ENCODE data around the gene FAM217B. TPM values are rescaled to one million over a fixed set of nuclear protein-coding genes. Genes with fewer than 3 reads are reported as not detected.

FAM217B gene, protein sequence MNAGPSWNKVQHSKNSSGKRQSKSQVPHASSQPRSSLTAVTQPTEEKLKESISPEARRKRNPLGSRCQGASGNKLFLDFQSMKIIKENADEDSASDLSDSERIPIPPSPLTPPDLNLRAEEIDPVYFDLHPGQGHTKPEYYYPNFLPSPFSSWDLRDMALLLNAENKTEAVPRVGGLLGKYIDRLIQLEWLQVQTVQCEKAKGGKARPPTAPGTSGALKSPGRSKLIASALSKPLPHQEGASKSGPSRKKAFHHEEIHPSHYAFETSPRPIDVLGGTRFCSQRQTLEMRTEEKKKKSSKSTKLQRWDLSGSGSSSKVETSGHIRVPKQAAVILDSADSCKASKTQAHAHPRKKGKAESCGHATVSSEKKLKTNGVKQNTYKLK
- total RNA-seq: 3.2 TPM in 2 replicates

DNA sequence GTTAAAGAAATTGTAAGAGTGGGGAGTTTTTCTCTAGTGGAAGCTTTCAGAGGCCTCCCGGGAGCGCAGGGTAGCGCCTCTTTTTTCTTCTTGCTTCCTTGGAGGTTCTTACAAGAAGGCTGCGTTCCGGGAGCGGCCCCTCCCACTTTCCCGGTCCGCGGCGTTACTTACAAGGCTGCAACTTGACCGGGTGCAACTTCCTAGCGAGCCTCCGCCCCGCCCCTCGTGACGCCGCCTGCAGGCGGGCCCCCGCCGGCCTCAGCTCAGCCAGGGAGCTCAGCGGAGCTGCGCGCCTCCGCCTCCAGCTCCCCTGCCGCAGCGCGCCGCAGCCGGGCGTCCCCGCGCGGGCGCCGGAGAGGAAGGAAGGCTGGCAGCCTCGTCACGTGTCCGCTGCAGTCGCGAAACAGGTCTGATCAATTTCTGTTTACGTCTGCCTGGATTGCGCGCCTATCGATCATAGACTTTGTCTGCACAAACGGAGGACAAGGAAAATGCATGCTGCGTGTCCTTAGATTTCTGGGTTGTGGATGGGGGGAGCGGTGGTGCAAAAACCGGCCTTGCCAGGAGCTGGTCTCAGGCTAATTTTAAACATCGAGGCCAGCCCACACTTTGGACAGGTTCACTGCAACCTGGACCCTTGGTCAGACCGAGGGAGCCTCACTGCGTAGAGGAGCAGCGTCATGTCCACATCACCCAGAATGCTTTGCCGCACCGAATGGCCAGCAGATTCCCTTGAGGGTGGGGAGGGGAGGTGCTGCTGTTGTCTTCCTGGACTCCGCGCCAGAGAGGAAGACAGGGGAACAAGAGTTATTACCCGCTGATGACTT is at the start of gene FAM217B, which contains the start of gene PPP1R3D:
Gene FAM217B (plus strand): TSS at position 261 of the 827 bp plus-strand sequence. CDS start 3,555 bp downstream, outside the sequence.
Gene PPP1R3D (minus strand): TSS at position 177 of the 827 bp plus-strand sequence. CDS start 374 bp downstream, outside the sequence.
- DNase-seq (ENCODE audit: low read depth, low spot score): peak; percentile 88

DNA sequence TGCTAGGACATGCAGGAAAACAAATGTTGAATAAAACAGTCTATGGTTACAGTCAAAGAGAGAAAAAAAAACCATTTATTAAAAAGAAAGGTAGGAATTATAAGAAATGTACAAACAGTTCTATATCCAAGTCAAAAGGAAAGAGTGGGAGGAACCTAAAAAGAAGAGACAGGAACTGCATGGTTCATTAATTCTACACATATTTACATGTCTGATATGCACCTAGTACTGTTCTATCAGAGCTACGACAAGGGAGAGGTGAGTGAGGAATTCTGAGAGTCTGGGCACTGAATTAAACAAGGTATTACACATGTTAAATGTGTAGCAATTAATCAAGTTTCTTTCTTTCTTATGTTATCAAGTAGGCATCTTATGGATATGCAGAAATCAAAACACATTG is 48.6 kb upstream of the FAM217B start:
- DNase-seq (ENCODE audit: low read depth, low spot score): no peak

DNA sequence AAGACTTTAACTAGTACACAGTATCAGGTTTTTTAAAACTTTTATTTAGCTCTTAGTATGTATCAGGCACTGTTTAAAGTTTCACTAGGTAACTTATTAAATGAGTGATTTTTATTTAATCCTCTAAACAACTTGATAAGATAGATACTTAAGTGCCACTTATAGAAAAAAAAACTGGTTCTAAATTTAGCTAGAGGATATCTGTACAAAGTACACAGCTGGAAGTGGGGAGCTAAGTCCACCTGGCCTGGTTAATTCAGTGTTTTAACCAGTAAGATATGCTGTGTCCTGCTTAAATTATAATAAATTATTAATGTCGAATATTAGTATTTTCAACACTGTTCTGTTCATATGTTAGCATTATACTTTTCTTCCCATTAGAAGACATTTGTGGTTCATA is 44.3 kb upstream of the FAM217B start:
- DNase-seq (ENCODE audit: low read depth, low spot score): no peak

DNA sequence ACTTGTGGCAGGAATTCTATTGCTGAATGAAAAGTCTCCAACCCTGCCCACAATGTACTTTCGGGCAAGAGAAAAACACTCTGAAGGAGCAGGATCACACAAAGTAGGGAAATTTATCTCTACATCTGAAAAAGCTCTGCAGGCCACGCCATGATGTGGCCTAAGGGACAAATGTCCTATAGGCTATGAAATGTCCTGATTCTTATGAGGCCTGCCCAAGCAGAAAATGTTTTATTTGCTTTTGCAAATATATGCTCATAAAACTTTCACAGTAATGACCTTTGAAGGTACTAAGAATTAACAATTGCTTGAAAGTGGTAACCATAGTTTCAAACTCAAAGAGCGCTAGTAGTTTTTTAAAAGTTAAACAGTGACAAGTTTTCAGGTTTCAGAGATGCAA is 37.7 kb upstream of the FAM217B start:
- DNase-seq (ENCODE audit: low read depth, low spot score): no peak

DNA sequence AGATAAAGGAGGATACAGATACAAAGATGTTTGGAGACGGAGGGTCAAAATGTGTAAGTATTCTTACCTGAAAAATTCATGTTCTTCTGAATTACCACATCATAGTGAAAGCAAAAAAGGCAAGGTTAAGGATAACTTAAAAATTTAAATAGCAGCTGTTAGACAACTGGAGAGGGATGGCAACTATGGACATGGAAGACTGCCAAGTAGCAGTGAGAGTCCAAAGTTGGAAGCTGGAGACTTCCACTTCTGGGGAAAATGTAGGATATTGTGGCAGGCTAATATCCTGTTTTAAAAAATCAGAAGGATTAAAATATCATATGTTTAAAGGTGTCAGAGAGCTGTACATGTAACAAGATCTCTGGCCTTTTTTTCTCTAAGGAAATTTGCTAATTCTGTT is 36.6 kb upstream of the FAM217B start:
- DNase-seq (ENCODE audit: low read depth, low spot score): no peak

DNA sequence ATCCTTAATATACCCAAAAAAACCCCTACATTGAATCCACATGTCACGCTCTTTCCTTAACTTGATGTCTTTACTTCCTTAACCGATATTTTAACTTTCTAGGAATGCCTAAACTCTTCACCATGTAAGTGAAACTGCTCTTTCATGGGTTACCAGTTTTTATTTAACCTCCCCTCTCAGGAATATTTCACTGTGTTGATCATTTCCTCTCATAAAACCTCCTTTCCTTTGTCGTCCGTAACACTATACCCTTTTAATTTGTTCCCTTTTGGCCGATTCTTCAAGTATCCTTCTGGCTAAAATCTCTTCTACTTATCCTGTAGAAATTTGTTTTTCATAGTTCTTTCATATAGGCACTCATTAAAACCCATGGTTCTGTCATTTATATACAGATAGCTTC is 31.3 kb upstream of the FAM217B start:
- no peak for DNase-seq (ENCODE audit: low read depth, low spot score)

DNA sequence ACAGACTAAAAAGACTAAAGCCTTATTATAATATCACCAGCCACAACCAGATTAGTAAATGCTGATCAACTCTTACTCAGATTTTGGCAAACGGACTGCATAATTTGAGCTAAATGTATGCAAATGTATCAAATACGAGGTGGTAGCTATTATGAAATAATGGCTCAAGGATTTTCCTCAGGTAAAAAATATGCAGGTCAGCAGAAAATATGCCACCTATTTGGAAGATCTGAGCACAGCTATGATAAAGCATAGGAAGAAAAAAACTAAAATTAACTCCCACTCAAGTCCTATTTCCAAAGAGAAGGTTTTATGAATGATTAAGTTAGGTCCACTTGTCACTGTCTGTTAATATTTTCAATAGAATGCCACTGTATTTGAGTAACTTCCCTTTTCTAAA is 29.1 kb upstream of the FAM217B start:
- no peak for DNase-seq (ENCODE audit: low read depth, low spot score)

DNA sequence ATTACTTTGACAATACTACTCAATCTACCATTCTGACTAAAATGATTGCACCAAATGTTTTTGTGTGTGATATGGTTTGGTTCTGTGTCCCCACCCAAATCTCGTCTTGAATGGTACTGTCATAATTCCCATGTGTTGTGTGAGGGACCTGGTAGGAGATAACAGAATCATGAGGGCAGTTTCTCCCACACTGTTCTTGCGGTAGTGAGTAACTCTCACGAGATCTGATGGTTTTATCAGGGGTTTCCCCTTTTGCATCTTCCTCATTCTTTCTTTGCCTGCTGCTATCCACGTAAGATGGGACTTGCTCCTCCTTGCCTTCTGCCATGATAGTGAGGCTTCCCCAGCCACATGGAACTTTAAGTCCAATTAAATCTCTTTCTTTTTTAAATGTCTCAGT is 27.6 kb upstream of the FAM217B start:
- DNase-seq (ENCODE audit: low read depth, low spot score): no peak

DNA sequence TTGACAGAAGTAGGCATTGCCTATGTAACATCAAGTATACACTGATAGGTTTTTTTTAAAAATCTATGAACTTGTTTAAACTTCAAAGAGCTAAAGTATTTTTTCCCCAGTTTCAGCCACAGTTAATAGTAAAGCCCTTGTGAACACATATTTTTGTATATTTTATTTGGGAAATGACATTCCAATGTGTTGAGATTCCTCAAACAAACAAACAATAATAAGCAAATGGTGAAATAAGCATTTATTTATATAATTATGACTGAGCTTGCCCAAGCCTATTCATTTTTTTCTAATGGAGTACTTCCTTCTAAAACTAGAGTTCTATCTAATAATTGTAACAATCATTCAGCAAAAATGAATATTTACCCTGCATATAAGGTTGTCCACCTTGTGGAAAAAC is 19.2 kb upstream of the FAM217B start:
- DNase-seq (ENCODE audit: low read depth, low spot score): no peak

DNA sequence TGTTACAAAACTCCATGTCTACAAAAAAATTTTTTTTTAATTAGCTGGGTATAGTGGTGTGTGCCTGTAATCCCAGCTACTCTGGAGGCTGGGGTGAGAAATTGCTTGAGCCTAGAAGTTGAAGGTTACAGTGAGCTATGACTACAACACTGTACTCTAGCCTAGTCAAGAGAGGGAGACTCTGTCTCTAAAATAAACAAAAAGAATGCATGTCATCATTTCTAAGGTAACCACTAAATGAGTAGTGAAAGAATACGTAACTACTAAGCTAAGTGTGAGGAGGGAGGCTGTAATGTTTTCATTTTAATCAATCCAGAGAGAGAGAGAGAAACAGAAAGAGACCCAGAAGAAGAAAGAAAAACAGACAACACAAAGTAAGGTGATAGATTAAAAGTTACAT is 16.7 kb upstream of the FAM217B start:
- DNase-seq (ENCODE audit: low read depth, low spot score): no peak

DNA sequence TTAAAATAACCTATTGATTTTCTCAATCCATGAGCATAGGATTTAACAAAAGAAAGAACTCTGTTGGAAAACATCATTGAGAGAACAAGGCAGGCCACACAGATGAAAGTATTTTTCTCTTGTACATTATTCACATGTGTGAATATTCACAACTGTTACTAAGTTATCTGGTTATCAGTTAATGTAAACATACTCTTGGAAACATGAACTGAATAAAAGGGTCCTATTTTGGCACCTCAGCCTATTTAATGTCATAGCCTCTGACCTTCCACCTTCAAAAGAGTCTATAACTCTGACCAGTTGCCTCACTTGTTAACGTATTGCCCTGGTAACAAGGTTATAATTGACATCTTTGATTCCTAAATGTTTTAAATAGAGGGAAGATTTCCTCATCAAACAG is 14.8 kb upstream of the FAM217B start:
- DNase-seq (ENCODE audit: low read depth, low spot score): no peak

DNA sequence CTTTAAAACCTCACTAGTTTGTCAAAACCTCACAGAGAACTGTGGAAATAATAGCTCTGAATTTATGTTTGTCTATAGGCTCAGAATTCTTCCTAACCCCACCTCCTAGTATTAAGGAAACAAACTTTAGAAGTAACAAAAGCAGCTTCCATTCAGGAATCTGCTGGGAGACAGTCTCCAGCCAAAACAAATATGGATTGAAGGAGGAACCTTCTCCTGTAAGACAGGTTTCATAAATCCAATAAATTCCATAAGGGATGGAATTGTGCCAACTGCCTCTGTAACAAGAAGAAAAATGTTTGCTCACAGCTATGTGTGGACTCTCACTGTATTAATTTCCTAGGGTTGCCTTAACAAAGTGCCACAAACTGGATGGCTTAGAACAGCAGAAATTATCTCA is 14.3 kb upstream of the FAM217B start:
- DNase-seq (ENCODE audit: low read depth, low spot score): no peak

DNA sequence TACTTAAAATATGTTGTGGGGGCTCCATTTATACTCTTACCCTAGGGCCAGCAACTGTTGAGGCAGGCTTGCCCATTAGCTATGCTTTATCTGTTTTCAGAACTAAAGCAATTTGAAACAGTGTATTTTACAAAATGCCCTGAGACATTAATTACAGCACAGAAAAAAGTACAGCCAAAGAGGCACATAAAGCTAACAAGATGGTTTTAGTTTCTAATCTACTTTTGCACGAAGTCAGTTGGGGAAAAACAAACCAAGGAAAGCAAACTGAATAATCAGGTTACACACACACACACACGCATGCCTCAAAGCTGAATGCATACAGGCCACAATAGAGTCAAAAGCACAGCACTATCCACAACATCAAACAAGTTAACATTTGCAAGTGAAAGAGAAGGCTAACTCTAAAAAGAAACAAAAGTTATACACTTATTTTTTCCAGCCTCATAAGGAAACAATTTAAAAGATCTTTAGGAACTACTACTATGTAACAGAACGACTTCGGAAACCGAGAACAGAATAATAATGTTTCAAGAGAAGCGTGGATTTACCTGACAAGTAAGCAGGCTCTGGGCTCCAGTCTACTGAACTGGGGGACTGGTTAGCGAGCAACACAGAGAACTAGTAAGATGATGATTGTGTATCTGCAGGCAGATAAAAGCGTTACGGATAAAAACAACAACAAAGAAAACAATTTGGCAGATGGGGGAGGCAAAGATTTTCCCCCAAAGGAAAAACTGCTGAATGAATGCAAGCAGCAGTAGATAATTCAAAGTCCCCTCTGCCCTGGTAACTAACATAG is 8.5 kb upstream of the FAM217B start:
- DNase-seq (ENCODE audit: low read depth, low spot score): no peak

DNA sequence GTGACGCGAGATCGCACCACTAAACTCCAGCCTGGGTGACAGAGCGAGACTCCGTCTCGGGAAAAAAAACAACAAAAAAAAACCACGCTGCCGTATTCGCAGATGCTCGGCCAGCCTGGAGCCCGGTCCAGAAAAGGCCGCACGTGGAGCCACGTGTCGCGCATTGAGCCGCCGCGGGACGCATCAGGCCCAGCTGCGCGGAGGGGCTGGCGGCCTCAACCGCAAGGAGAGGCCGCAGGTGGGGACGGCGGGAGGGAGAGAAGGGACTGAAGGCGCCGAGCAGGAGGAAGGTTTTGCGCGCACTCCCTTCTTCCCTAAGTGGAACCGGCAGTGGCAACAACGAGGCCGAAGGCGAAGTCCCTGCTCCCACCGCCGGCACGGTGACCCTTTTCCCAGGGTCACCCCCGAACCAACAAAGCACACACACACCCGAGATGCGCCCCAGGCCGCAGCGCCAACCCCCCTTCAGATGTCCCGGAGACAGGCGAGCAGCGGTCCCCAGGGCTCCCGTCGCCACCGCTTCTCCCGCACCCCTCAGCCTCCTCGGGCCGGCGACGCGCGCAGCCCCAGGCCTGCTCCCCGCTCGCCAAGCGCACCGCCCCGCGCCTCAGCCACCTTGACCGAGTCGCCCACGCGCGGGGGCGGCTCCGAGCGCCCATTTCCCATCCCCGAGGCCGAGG is 7.4 kb upstream of the FAM217B start:
- DNase-seq (ENCODE audit: low read depth, low spot score): no peak

DNA sequence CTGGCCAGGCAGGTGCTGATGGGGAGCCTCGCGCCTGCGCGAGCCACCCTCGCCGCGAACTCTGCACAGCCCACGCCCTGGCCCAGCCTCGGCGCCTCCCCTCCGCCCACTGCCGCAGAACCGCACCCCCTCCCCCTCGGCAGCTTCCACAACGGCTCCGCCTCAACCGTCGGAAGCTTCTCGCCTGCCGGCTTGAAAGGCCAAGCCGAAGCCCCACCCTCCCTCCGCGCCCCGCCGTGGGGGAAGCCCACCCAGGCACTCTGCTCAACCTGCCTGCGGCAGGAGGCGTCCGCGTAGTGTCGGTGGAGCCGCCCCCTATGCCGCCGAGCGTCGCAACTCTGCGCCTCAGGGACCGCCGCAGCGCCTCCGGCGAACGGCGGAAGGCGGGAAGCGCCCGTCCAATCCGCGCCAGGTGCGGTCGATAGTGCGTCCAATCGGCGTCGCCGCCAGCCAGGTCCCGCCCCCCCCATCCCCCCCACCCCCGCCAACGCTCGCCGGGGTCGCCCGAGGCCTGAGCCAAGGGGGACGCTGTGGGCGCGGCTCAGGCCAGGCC is 6.8 kb upstream of the FAM217B start, which contains the start of gene SYCP2:
Gene SYCP2 (minus strand): TSS at position 342 of the 553 bp plus-strand sequence. CDS start 11,224 bp downstream, outside the sequence.
- DNase-seq (ENCODE audit: low read depth, low spot score): no peak

DNA sequence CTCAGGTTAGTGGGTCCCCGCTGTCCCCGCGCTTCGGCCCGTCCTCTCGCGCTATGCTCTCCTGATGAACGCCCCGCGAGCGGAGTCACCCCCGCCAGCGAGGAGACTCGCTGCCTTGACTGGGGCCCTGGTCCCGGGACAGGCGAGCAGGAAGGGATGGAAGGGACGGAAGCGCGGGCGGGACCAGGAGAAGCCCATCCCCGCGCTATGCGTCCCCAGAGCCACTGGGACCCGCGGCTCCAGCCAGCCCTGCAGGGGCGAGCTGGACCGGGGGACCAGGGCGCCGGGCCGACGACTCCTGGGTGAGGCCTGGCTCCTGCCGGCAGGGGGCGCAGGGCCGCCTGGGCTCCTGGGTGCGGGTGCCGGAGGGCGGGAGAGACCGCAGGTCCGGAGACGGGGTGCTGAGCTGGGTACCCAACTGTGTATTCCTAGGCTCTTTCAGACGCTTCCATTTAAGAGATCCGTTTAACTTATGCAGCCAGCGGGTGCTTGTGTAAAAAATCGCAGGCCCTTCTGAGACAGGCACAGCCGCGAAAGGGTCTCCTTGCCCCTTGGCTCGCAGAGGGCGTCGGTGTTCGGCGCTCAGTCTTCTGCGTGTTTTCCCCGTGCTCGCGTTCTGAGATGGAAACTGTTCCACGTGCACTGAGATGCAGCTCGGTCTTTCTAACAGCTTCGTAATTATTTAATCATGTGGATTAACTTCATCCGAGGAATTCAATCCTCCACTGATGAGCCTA is 6.2 kb upstream of the FAM217B start:
- no peak for DNase-seq (ENCODE audit: low read depth, low spot score)

DNA sequence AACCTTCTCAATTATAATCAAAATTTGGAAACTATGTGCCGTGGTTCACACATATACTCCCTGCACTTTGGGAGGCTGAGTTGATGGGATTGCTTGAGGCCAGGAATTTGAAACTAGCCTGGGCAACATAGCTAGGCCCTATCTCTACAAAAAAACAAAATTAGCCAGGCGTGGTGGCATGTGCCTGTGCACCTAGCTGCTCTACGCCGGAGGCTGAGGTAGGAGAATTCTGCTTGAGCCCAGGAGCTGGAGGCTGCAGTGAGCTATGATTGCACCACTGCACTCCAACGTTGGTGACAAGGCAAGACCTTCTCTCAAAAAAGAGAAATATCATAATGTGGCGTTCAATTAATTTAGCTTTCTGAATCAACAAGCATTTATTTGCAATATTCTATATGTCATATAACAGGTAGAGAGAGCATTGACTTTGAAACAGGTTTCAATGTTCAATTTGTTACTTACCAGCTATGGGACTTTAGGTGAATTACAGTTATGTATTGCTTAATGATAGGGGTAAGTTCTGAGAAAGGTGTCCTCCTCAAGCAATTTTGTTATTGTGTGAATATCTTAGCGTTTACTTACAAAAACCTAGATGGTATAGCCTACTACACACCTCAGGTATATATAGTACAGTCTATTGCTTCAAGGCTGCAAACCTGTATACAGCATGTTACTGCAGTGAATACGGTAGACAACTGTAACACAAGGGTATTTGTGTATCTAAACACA is 4.6 kb upstream of the FAM217B start:
- no peak for DNase-seq (ENCODE audit: low read depth, low spot score)

DNA sequence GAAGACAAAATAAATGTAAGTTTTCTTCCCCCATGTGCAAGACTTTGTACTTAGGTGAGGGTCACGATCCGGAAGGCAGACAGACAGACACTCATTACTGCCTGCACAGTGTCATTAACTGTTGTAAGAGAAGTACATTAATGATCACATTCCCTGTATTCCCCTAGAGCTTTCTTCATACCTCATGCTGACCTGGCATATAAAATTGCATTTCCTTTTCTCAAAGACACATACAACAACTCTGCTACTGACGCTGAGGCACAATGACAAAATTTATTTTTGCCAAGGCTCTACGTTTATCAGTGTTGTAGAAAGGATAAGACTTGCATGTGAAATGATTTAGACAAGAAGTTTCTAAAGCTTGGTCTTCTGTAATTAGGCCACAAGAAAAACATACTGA is 3.8 kb upstream of the FAM217B start:
- DNase-seq (ENCODE audit: low read depth, low spot score): no peak

DNA sequence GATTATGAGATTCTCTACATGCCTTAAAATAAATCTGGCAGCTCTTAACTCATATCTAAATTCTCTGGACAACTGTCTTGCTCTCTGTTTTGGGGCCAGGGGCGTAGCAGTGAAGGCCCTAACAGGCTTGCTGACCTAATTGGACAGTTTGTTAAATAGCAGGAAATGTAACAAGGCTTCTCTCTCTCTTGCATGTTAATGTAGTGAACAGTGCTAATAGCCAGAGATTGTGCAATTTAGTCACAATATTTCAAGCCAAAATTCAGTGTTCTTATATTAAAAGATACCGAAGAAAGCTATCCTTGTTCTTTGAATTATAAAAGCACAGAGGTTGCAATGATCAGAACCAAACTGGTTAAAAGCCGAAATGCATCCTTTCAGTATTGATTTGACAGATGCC is 3.0 kb upstream of the FAM217B start:
- no peak for DNase-seq (ENCODE audit: low read depth, low spot score)

All from pulmonary artery endothelial cell (primary cell).